ENCODE results near the gene ARRDC1. TPM values are rescaled to one million over a fixed set of nuclear protein-coding genes. Genes with fewer than 3 reads are reported as not detected.
"Not testable (repeated sequence)": the region's sequence is repeated elsewhere in the genome, so short reads cannot be mapped to it uniquely, and the experiment has no call there.

ARRDC1 gene
- total RNA-seq, 1 experiment from 2014 or later = 47.1 TPM

GRCh38 chr9:137564817-137565411 lies 40.6 kb upstream of the ARRDC1 start:
- Histone ChIP-seq H3K4me3 (ENCODE audit: low read depth in 2 of 2, low read length in 2 of 2) (no peak overlapping the region), H3K4me1 (ENCODE audit: control insufficient read depth, insufficient read depth, low read length) (peaks cover 1% of the 10 kb centered on the region; the same call in 1 of the 2 replicates), H3K9me3 (ENCODE audit: control insufficient read depth, insufficient read depth, low read depth, low read length) (no peaks in the 10 kb centered on the region), H3K36me3 (ENCODE audit: control insufficient read depth, insufficient read depth, low read length) (no peaks in the 10 kb centered on the region; the same call in 1 of the 2 replicates), H3K27ac (ENCODE audit: low read length) (no peak overlapping the region), H3K27me3 (ENCODE audit: control insufficient read depth, insufficient read depth, low read length) (no peaks in the 10 kb centered on the region)
- in situ Hi-C loops (cut with HindIII; ENCODE audit: low pct_unique_long_range_greater_than_20kb, low sequenced_read_pairs) (no loop called here), intact Hi-C loops (cut with micrococcal nuclease; ENCODE audit: unreplicated experiment) (no loop called here)
- ChIA-PET POLR2A (no interaction called here), CTCF (no interaction called here)
- no TSS peak for BruUV-seq (replicated peaks)
- TF ChIP-seq POLR2AphosphoS5 (IDR thresholded peaks at IDR 0.05; ENCODE audit: low read depth, low read length) (no peak), SIN3A (IDR thresholded peaks at IDR 0.05; ENCODE audit: borderline replicate concordance, insufficient read depth, low read depth, low read length) (no peak), REST (IDR thresholded peaks at IDR 0.05; ENCODE audit: insufficient read depth in 1 of 2, low read depth in 2 of 2, low read length in 1 of 2) (no peak), TCF7L2 (IDR thresholded peaks at IDR 0.05; ENCODE audit: low read depth, low read length) (no peak), CTCF (IDR thresholded peaks at IDR 0.05) (no peak)
- DNase-seq (ENCODE audit: low read depth, low spot score) (no peak), ATAC-seq (no peak)

GRCh38 chr9:137568445-137568844 lies 37.0 kb upstream of the ARRDC1 start:
- H3K4me3 ChIP-seq (ENCODE audit: low read depth in 2 of 2, low read length in 2 of 2); BruUV-seq (replicated peaks); DNase-seq (ENCODE audit: low read depth, low spot score); in situ Hi-C loops (cut with HindIII; ENCODE audit: low pct_unique_long_range_greater_than_20kb, low sequenced_read_pairs); H3K27me3 ChIP-seq (ENCODE audit: control insufficient read depth, insufficient read depth, low read length); H3K27ac ChIP-seq (ENCODE audit: low read length); POLR2A ChIA-PET; CTCF ChIA-PET; H3K4me1 ChIP-seq (ENCODE audit: control insufficient read depth, insufficient read depth, low read length); H3K36me3 ChIP-seq (ENCODE audit: control insufficient read depth, insufficient read depth, low read length); H3K9me3 ChIP-seq (ENCODE audit: control insufficient read depth, insufficient read depth, low read depth, low read length); ATAC-seq; intact Hi-C loops (cut with micrococcal nuclease; ENCODE audit: unreplicated experiment): not testable (repeated sequence)

- ChIA-PET CTCF (no interaction called here), POLR2A (no interaction called here)
- intact Hi-C loops (cut with micrococcal nuclease; ENCODE audit: unreplicated experiment) (no loop called here), in situ Hi-C loops (cut with HindIII; ENCODE audit: low pct_unique_long_range_greater_than_20kb, low sequenced_read_pairs) (no loop called here)
- TF ChIP-seq TCF7L2 (IDR thresholded peaks at IDR 0.05; ENCODE audit: low read depth, low read length) (no peak), SIN3A (IDR thresholded peaks at IDR 0.05; ENCODE audit: borderline replicate concordance, insufficient read depth, low read depth, low read length) (no peak), REST (IDR thresholded peaks at IDR 0.05; ENCODE audit: insufficient read depth in 1 of 2, low read depth in 2 of 2, low read length in 1 of 2) (no peak), CTCF (IDR thresholded peaks at IDR 0.05) (no peak), POLR2AphosphoS5 (IDR thresholded peaks at IDR 0.05; ENCODE audit: low read depth, low read length) (no peak)
- no TSS peak for BruUV-seq (replicated peaks)
- H3K27ac ChIP-seq (ENCODE audit: low read length) = no peak overlapping the region
- H3K36me3 ChIP-seq (ENCODE audit: control insufficient read depth, insufficient read depth, low read length) = 0 out of 2 replicates have a peak, but pooled peaks cover 3% of the 10 kb centered on the region
- H3K27me3 ChIP-seq (ENCODE audit: control insufficient read depth, insufficient read depth, low read length) = no peaks in the 10 kb centered on the region
- ATAC-seq = no peak
- H3K9me3 ChIP-seq (ENCODE audit: control insufficient read depth, insufficient read depth, low read depth, low read length) = no peaks in the 10 kb centered on the region
- no peak overlapping the region for H3K4me3 ChIP-seq (ENCODE audit: low read depth in 2 of 2, low read length in 2 of 2)
- H3K4me1 ChIP-seq (ENCODE audit: control insufficient read depth, insufficient read depth, low read length) = no peaks in the 10 kb centered on the region
- DNase-seq (ENCODE audit: low read depth, low spot score) = no peak
These were observed 35.8 kb upstream of the ARRDC1 start for GRCh38 chr9:137569609-137570203.
